Activated CD4-positive, CD25-positive, alpha-beta regulatory T cell treated with anti-CD3 and anti-CD28 coated beads, Interleukin-2, amount 50 U/mL, for 72 hours (primary cell): ENCODE measurements around the gene RAPSN.

Experiments
- DNase-seq: peaks from one replicate; pipeline ENCODE4 v3.0.0; 2021

The RAPSN gene

GRCh38 chr11:47464483-47464882 lies 15.5 kb upstream of the RAPSN start:
- no peak for DNase-seq

- DNase-seq: no peak
These were observed 12.9 kb upstream of the RAPSN start for GRCh38 chr11:47461876-47462275.

GRCh38 chr11:47460571-47461235 lies 11.8 kb upstream of the RAPSN start:
- no peak for DNase-seq

- DNase-seq: peak; percentile 43
These were observed 5.3 kb upstream of the RAPSN start for GRCh38 chr11:47454258-47454671.

- DNase-seq: no peak
These were observed 4.4 kb upstream of the RAPSN start for GRCh38 chr11:47453365-47453764.

GRCh38 chr11:47451990-47452389 lies 3.1 kb upstream of the RAPSN start:
- DNase-seq: no peak

GRCh38 chr11:47451436-47451835 lies 2.5 kb upstream of the RAPSN start:
- no peak for DNase-seq

GRCh38 chr11:47449541-47449940 lies 605 bp upstream of the RAPSN start:
- DNase-seq: no peak

- no peak for DNase-seq
These were observed 1.0 kb downstream of the RAPSN start for GRCh38 chr11:47447906-47448305.

- DNase-seq: no peak
These were observed 2.1 kb downstream of the RAPSN start for GRCh38 chr11:47446833-47447232.

GRCh38 chr11:47445840-47446239 lies 3.1 kb downstream of the RAPSN start:
- no peak for DNase-seq

- no peak for DNase-seq
These were observed 5.1 kb downstream of the RAPSN start for GRCh38 chr11:47443817-47444216.

GRCh38 chr11:47443028-47443700 lies 5.8 kb downstream of the RAPSN start:
- DNase-seq: no peak

- DNase-seq: no peak
These were observed 6.4 kb downstream of the RAPSN start for GRCh38 chr11:47442514-47442913.

GRCh38 chr11:47441421-47441820 lies 7.5 kb downstream of the RAPSN start:
- no peak for DNase-seq

GRCh38 chr11:47440054-47440476 lies 8.9 kb downstream of the RAPSN start:
- no peak for DNase-seq

GRCh38 chr11:47438721-47439120 lies 10.2 kb downstream of the RAPSN start:
- DNase-seq: no peak

GRCh38 chr11:47437746-47438418 lies 11.1 kb downstream of the RAPSN start:
- DNase-seq: no peak

GRCh38 chr11:47437218-47437745 lies 11.7 kb downstream of the RAPSN start:
- DNase-seq: no peak

GRCh38 chr11:47436726-47437125 lies 12.2 kb downstream of the RAPSN start:
- DNase-seq: no peak

GRCh38 chr11:47435687-47436086 lies 13.2 kb downstream of the RAPSN start:
- DNase-seq: no peak

- no peak for DNase-seq
These were observed 14.7 kb downstream of the RAPSN start for GRCh38 chr11:47434011-47434786.

- DNase-seq: no peak
These were observed 15.8 kb downstream of the RAPSN start for GRCh38 chr11:47433157-47433556.
